Fibroblast of the aortic adventitia (primary cell): ENCODE measurements around the gene GAB4. TPM values are rescaled to one million over a fixed set of nuclear protein-coding genes. Genes with fewer than 3 reads are reported as not detected.
"Not testable (repeated sequence)": the region's sequence is repeated elsewhere in the genome, so short reads cannot be mapped to it uniquely, and the experiment has no call there.

ENCODE experiments used
- DNase-seq: peaks from one replicate; pipeline ENCODE4 v3.0.0-alpha.2; 2010; ENCODE audit warnings: low read depth
- H3K4me3 ChIP-seq: 2 replicates; pipeline ENCODE4 v1.5.1; 2011; ENCODE audit warnings: low read depth, mild to moderate bottlenecking, control low read depth, low read length, moderate library complexity
- total RNA-seq: library from RNA; depleted of rRNA; stranded (reverse); fragments of >200 nt; gene quantifications from 2 replicates; pipeline ENCODE4 v1.2.3, GENCODE V29; 2012; ENCODE audit warnings: low replicate concordance
- TF ChIP-seq, protein P1 (sequence below): IDR thresholded peaks from 2 replicates; pipeline ENCODE4 v1.5.1; 2011; ENCODE audit warnings: mild to moderate bottlenecking, low read length, control low read depth, inconsistent platforms; ENCODE audit not compliant: insufficient read depth

Gene GAB4
- total RNA-seq, 1 donor: not detected

- H3K4me3 ChIP-seq: no peak overlapping the region
- TF ChIP-seq, protein P1, sequence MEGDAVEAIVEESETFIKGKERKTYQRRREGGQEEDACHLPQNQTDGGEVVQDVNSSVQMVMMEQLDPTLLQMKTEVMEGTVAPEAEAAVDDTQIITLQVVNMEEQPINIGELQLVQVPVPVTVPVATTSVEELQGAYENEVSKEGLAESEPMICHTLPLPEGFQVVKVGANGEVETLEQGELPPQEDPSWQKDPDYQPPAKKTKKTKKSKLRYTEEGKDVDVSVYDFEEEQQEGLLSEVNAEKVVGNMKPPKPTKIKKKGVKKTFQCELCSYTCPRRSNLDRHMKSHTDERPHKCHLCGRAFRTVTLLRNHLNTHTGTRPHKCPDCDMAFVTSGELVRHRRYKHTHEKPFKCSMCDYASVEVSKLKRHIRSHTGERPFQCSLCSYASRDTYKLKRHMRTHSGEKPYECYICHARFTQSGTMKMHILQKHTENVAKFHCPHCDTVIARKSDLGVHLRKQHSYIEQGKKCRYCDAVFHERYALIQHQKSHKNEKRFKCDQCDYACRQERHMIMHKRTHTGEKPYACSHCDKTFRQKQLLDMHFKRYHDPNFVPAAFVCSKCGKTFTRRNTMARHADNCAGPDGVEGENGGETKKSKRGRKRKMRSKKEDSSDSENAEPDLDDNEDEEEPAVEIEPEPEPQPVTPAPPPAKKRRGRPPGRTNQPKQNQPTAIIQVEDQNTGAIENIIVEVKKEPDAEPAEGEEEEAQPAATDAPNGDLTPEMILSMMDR: no peak
- DNase-seq: no peak
These were observed 85.9 kb downstream of the GAB4 start for GRCh38 chr22:16922076-16922475.

DNA sequence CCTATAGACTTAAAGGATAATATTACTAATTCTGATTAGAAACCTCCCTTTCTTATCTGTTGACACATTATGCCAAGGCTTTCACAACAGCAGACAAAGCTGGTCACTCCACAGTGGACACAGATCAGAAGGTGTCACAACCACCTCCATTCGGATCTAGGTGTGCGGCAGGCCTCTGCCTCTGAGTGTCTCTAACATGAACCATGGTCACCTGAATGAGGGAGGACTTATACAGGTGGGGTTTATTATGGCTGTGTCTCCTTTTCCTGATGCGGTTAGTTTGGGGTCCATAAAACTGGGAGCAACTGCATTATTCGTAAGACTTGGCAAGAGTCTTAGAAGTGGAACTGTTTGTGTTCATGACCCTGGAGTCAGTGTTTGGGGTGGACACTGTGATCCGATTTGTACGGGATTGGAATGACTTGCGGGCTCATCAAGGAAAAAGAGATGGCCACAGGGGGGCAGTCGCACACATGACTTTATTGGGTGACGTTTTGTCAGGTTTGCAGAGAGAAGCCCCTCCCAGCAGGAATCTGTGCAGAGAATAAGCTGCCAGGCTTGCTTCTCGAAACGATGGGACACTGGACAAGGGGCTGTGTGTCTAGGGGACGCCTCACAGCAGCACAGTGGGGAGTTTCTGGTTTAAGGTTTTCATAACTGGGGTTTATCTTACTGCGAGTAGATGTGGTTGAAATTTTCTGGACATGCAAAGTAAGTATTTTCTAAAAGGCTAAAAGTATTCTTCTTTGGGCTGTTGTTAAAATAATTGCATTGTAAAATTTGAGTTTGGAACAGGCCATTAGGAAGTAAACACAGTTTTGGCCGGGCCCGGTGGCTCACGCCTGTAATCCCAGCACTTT is 90.6 kb downstream of the GAB4 start:
- DNase-seq: peak; percentile 34
- TF ChIP-seq, protein P1: peak; percentile 41

DNA sequence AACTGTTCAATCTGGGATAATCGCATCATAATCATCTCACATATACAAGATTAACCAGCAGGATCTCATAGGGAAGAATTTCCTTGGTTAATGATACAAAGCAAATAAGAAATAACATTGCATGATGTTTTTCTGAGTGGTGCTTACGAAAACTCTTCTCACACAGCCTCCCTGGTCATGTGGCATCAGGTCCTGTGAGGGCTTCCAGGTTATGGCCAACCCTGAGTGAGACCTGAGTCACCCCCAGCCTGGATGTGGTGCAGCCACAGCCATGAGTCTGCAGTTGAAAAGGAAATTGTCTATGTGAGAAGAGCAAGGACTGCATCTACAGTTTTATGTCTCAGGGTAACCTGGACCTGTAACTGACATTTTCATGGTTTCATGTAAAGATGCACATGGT is 92.3 kb downstream of the GAB4 start:
- no peak overlapping the region for H3K4me3 ChIP-seq
- TF ChIP-seq, protein P1: no peak
- DNase-seq: no peak

More for the DNA sequence above, 90.6 kb downstream of the GAB4 start:
- H3K4me3 ChIP-seq: no peak overlapping the region

DNA sequence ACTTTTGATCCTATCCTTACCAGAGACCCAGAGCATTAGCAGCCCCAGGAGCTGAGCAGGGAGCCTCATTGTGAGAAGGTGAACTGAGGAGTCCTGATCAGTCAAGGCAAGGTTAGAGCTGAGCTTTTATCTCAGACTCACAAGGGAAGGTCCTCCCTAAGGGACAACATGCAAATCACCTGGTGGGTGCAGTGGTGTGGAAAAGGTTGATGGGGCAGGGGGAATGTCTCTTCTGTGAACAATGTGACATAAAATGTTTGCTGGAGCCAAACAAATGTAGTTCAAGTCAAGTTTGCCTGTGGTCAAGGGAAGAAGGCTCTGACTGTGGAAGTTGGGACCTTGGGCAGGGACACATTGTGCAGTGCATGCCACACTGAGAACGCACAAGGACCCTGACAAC is 93.1 kb downstream of the GAB4 start:
- not testable (repeated sequence) for DNase-seq

DNA sequence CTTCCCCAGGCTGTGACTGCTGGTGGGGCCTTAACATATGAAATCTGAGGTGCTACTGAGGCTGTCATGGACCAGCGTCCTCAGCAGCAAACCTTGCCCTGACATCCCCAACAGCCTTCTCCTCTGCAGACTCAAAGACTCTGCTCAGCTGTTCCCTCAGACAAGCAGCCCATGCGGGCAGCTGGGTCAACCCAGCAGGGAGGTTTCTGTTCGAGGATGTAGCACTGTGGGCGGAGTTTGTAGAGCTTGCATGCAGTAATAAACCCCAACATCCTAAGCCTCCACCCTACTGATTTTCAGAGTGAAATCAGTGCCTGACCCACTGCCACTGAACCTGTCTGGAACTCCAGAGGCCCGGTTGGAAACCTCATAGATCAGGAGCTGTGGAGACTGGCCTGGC is 94.0 kb downstream of the GAB4 start:
- TF ChIP-seq, protein P1: no peak
- DNase-seq: no peak
- H3K4me3 ChIP-seq: no peak overlapping the region

More for the DNA sequence above, 93.1 kb downstream of the GAB4 start:
- not testable (repeated sequence) for H3K4me3 ChIP-seq

DNA sequence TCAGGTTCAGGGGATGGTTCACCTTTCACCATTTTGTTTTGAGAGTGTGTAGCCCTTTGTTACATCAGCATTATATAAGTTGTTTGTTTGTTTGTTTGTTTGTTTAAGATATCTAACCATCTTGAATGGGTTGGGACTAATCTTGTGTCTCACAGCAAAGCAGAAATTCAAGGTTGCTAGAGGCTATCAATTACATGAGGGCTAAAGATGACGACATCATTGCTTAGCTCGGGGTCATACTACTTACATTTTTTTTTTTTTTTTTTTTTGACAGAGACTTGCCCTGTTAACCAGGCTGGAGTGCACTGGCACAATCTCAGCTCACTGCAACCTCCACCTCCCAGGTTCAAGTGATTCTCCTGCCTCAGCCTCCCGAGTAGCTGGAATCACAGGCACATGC is 95.7 kb downstream of the GAB4 start:
- TF ChIP-seq, protein P1: no peak
- no peak for DNase-seq
- no peak overlapping the region for H3K4me3 ChIP-seq

Other genes with a start within 250 kb of the GAB4 start
- 0.09 TPM in 1 of 2 replicates, not detected in the other for gene XKR3, start 182.8 kb downstream of the GAB4 start, total RNA-seq
- gene IL17RA, start 76.8 kb upstream of the GAB4 start, total RNA-seq: 5.2 and 5.3 TPM in 2 replicates
- gene TMEM121B, start 113.1 kb upstream of the GAB4 start, total RNA-seq: 0.09 and 0.16 TPM in 2 replicates
- gene HDHD5, start 151.1 kb upstream of the GAB4 start, total RNA-seq: 19.7 and 20.3 TPM in 2 replicates
- gene ADA2, start 211.2 kb upstream of the GAB4 start, total RNA-seq: 3.4 and 6.7 TPM in 2 replicates